ENCODE measurements around the gene ZBTB42.

- no peak for TF ChIP-seq POLR2A (IDR thresholded peaks at IDR 0.05)
- TF ChIP-seq CTCF (IDR thresholded peaks at IDR 0.05): no peak
Measured at GRCh38 chr14:104754213-104754851, 46.6 kb upstream of the ZBTB42 start.

Data from transverse colon (tissue), 3 donors.